ENCODE data around the gene SIDT2.

DNA sequence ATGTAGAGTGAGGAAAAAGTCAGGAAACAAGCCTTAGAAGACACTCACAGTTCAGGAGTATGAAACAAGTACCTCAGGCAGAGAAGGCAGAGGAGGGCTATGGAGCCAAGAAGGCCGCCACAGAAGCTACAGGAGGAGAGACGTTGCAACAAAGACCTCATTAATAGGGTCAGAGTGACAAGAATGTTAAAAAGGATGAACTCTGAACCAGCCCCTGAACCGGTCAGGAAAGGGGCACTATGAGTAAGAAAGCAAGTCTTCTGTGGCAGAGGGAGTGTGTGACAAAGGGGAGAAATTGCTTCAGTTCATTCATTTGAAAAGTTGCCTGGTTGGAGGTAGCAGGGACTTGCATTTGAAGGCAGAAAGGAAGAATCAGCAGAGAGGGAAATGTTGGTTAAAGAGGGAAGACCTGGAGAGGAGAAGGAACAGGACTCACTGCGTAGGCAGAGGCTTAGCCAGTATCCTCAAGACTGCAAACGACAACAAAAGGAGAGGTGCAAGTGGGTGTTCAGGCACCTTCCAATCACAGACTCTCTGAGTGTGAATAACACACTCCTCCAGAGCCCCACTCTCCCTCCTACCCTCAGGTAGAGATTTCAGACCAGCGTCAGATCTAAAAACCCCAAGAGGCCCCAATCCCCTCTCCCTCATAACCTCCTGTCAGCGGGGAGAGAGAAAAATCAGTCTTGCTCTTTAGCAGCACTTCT lies 36.0 kb downstream of the SIDT2 start:
- no peak for TF ChIP-seq ZNF274 (IDR thresholded peaks at IDR 0.05; ENCODE audit: low read depth, low read length)
- no peak for TF ChIP-seq YY1 (IDR thresholded peaks at IDR 0.05; ENCODE audit: insufficient read depth, insufficient read length)

Data from NT2/D1 (cell line).